ENCODE results near the gene DECR2.
A peak's percentile ranks its signal among the peaks of the same experiment; 100 is the strongest.
"Not testable (repeated sequence)": the region's sequence is repeated elsewhere in the genome, so short reads cannot be mapped to it uniquely, and the experiment has no call there.

DECR2 gene

GRCh38 chr16:405548-406506 is 4.1 kb downstream of the DECR2 start:
- no peak for DNase-seq

- no peak for DNase-seq
Observed at GRCh38 chr16:407253-407652, 5.6 kb downstream of the DECR2 start.

- no peak for DNase-seq
Observed at GRCh38 chr16:410516-411178, 9.0 kb downstream of the DECR2 start.

GRCh38 chr16:411576-412265 is 10.0 kb downstream of the DECR2 start:
- no peak for DNase-seq

GRCh38 chr16:414395-415169 is 12.9 kb downstream of the DECR2 start:
- DNase-seq, result no peak

GRCh38 chr16:415170-415498 is 13.4 kb downstream of the DECR2 start:
- not testable (repeated sequence) for DNase-seq

- DNase-seq, result not testable (repeated sequence)
Observed at GRCh38 chr16:422179-422578, 20.5 kb downstream of the DECR2 start.

- DNase-seq, result no peak
Observed at GRCh38 chr16:424033-424622, 22.4 kb downstream of the DECR2 start.

GRCh38 chr16:424623-425081 is 23.0 kb downstream of the DECR2 start:
- DNase-seq, result no peak

GRCh38 chr16:425082-425718 is 23.5 kb downstream of the DECR2 start, which contains the start of gene RAB11FIP3:
Gene RAB11FIP3 (plus strand): TSS chr16:425649. CDS start chr16:426007, 358 bp downstream.
- peak; percentile 83 for DNase-seq

- DNase-seq, result no peak
Observed at GRCh38 chr16:425740-426114, 24.0 kb downstream of the DECR2 start.

GRCh38 chr16:426115-426905 is 24.6 kb downstream of the DECR2 start:
- DNase-seq, result no peak

- no peak for DNase-seq
Observed at GRCh38 chr16:426906-427249, 25.2 kb downstream of the DECR2 start.

GRCh38 chr16:427250-427649 is 25.6 kb downstream of the DECR2 start:
- no peak for DNase-seq

- DNase-seq, result no peak
Observed at GRCh38 chr16:430904-431303, 29.2 kb downstream of the DECR2 start.

- DNase-seq, result no peak
Observed at GRCh38 chr16:440627-441026, 38.9 kb downstream of the DECR2 start.

GRCh38 chr16:441447-441846 is 39.8 kb downstream of the DECR2 start:
- no peak for DNase-seq

- no peak for DNase-seq
Observed at GRCh38 chr16:442976-443375, 41.3 kb downstream of the DECR2 start.

GRCh38 chr16:444027-444426 is 42.3 kb downstream of the DECR2 start:
- DNase-seq, result no peak

- DNase-seq, result no peak
Observed at GRCh38 chr16:445566-445965, 43.9 kb downstream of the DECR2 start.

- no peak for DNase-seq
Observed at GRCh38 chr16:450385-450784, 48.7 kb downstream of the DECR2 start.

All from CD4-positive, alpha-beta T cell treated with Interleukin-4 for 4 hours (primary cell).